PC-9 (cell line): Measurements from ENCODE around the gene B3GALT4. TPM values are rescaled to one million over a fixed set of nuclear protein-coding genes. Genes with fewer than 3 reads are reported as not detected.

ENCODE experiments used
- BruUV-seq: library from RNA; stranded (reverse); fragments of 400-500 nt; replicated peaks from 2 replicates; lab custom pipeline; 2021; lab: Mats Ljungman, UMichigan
- CTCF ChIA-PET: fragments of 300-600 bp; sonication (Branson Sonifier 250); formaldehyde crosslinking; loops from one replicate; lab custom pipeline; 2022; ENCODE audit warnings: antibody characterized with exemption; lab: Charles Lee
- POLR2A ChIA-PET: fragments of 300-600 bp; sonication (Branson Sonifier 250); formaldehyde crosslinking; loops from one replicate; lab custom pipeline; 2022; ENCODE audit warnings: antibody characterized with exemption; ENCODE audit not compliant: unreplicated experiment; lab: Charles Lee
- DNase-seq, 2 experiments: peaks; one replicate each; pipeline versions ENCODE4 v3.0.0 to v3.0.0-alpha.2; 2015 to 2022; ENCODE audit warnings: mixed read lengths in 1 of 2
- H2AFZ ChIP-seq: fragments of 200-600 bp; sonication (generic); 2 replicates; pipeline ENCODE4 v1.8.1; 2017; ENCODE audit warnings: antibody characterized with exemption
- H3F3A ChIP-seq: fragments of 200-600 bp; sonication (generic); 2 replicates; pipeline ENCODE4 v1.8.1; 2017; ENCODE audit warnings: antibody characterized with exemption, mild to moderate bottlenecking, low read depth; ENCODE audit not compliant: insufficient read depth
- H3K27ac ChIP-seq: fragments of 200-600 bp; sonication (generic); 2 replicates; pipeline ENCODE4 v1.6.1; 2016; ENCODE audit warnings: mixed run types
- H3K27me3 ChIP-seq: fragments of 200-600 bp; sonication (generic); 2 replicates; pipeline ENCODE4 v1.6.1; 2016; ENCODE audit warnings: low read depth, mixed run types; ENCODE audit not compliant: insufficient read depth
- H3K36me3 ChIP-seq: fragments of 200-600 bp; sonication (generic); 2 replicates; pipeline ENCODE4 v1.6.1; 2016; ENCODE audit warnings: low read depth, mixed run types
- H3K4me1 ChIP-seq: fragments of 200-600 bp; sonication (generic); replicated peaks from 2 replicates; pipeline ENCODE4 v1.6.1; 2016; ENCODE audit warnings: mixed run types; ENCODE audit not compliant: insufficient read depth
- H3K4me2 ChIP-seq: fragments of 200-600 bp; sonication (generic); 2 replicates; pipeline ENCODE4 v1.6.1; 2017; ENCODE audit warnings: mixed run types
- H3K4me3 ChIP-seq: fragments of 200-600 bp; sonication (generic); 2 replicates; pipeline ENCODE4 v1.6.1; 2016; ENCODE audit warnings: mixed run types
- H3K79me2 ChIP-seq: fragments of 200-600 bp; sonication (generic); 2 replicates; pipeline ENCODE4 v1.6.1; 2017; ENCODE audit warnings: low read depth, mixed run types
- H3K9me2 ChIP-seq: fragments of 200-600 bp; sonication (generic); 2 replicates; pipeline ENCODE4 v1.8.1; 2017; ENCODE audit warnings: mild to moderate bottlenecking; ENCODE audit not compliant: insufficient read depth
- H3K9me3 ChIP-seq: fragments of 200-600 bp; sonication (generic); 2 replicates; pipeline ENCODE4 v1.8.1; 2016; ENCODE audit warnings: low read depth; ENCODE audit not compliant: insufficient read depth
- H4K20me1 ChIP-seq: fragments of 200-600 bp; sonication (generic); 2 replicates; pipeline ENCODE4 v1.8.1; 2017; ENCODE audit not compliant: insufficient read depth
- EZH2 ChIP-seq: fragments of 200-600 bp; sonication (generic); IDR thresholded peaks from 2 replicates; pipeline ENCODE4 v1.8.0; 2017; ENCODE audit warnings: antibody characterized with exemption, low read depth
- intact Hi-C: fragments of 100-400 bp; cut with micrococcal nuclease; formaldehyde crosslinking; loops from one replicate; pipeline ENCODE4 v1.10.0; 2022; ENCODE audit not compliant: unreplicated experiment
- microRNA-seq: library from miRNA; unstranded; fragments of <30 nt; microRNA quantifications from one replicate; pipeline ENCODE4 v1.2.0, GENCODE V29; 2021; ENCODE audit warnings: borderline number of aligned reads, borderline replicate concordance
- total RNA-seq: library from RNA; stranded (reverse); gene quantifications from 2 replicates; pipeline ENCODE4 v1.2.3, GENCODE V29; 2021
- TF ChIP-seq, protein P1 (sequence below): fragments of 200-600 bp; sonication (generic); conservative IDR thresholded peaks from 2 replicates; pipeline ENCODE4 v1.6.1; 2017; ENCODE audit warnings: mixed run types, antibody characterized with exemption, mild to moderate bottlenecking, moderate library complexity

Gene B3GALT4
- total RNA-seq, 1 experiment from 2014 or later: 10.3 TPM

DNA sequence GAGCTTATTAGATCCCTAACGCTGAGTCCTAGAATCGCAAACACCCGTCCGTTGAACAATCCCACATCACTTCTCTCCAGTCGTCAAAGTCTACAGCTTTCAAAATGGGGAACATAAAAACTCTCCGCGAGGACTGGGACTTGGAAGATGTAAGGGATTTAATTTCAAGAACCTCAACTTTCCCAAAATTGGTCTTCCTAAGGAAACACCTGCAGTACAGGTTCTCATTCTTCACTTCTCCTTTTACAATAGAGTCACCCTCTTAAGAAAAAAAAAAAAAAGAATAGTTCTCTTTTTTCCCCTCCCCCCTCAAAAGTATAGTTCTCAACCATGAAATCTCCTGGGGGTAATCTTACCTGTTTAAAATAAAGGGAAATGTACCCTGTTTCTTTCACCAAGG, 47.2 kb downstream of the B3GALT4 start:
- peaks cover 30% of the 10 kb centered on the region for H3F3A ChIP-seq
- H3K9me2 ChIP-seq: no peaks in the 10 kb centered on the region
- H3K4me1 ChIP-seq: peaks cover 37% of the 10 kb centered on the region
- peak overlapping the region; percentile 92 for H3K4me2 ChIP-seq
- no peaks in the 10 kb centered on the region for H3K9me3 ChIP-seq
- no peaks in the 10 kb centered on the region for H3K27me3 ChIP-seq
- peak overlapping the region; percentile 63 for H3K4me3 ChIP-seq
- ChIA-PET CTCF (interaction anchor here (0.7 kb wide), 1 partner anchor 35 kb away, joined by 3 read pairs; no protein-coding TSS in a partner anchor), POLR2A (interaction anchor here (0.6 kb wide), 1 partner anchor 34 kb away, joined by 3 read pairs; no protein-coding TSS in a partner anchor)
- BruUV-seq: no TSS peak
- H3K27ac ChIP-seq: no peak overlapping the region
- peaks cover 36% of the 10 kb centered on the region for H3K79me2 ChIP-seq
- intact Hi-C loops: no loop called here
- no peak for TF ChIP-seq EZH2
- TF ChIP-seq, protein P1, sequence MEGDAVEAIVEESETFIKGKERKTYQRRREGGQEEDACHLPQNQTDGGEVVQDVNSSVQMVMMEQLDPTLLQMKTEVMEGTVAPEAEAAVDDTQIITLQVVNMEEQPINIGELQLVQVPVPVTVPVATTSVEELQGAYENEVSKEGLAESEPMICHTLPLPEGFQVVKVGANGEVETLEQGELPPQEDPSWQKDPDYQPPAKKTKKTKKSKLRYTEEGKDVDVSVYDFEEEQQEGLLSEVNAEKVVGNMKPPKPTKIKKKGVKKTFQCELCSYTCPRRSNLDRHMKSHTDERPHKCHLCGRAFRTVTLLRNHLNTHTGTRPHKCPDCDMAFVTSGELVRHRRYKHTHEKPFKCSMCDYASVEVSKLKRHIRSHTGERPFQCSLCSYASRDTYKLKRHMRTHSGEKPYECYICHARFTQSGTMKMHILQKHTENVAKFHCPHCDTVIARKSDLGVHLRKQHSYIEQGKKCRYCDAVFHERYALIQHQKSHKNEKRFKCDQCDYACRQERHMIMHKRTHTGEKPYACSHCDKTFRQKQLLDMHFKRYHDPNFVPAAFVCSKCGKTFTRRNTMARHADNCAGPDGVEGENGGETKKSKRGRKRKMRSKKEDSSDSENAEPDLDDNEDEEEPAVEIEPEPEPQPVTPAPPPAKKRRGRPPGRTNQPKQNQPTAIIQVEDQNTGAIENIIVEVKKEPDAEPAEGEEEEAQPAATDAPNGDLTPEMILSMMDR: no peak
- H3K36me3 ChIP-seq: peaks cover 20% of the 10 kb centered on the region; the same call in 1 of the 2 replicates
- H4K20me1 ChIP-seq: no peaks in the 10 kb centered on the region
- DNase-seq: no peak
- H2AFZ ChIP-seq: peak overlapping the region; percentile 77

Small RNAs within 50 kb of the gene (microRNA-seq; reads per million reads assigned to microRNA genes)
- gene MIR6834 (not detected), gene MIR6873 (not detected)

Other genes with a start within 250 kb of the B3GALT4 start
- gene HLA-DPA1, start 203.5 kb upstream of the B3GALT4 start, total RNA-seq: not detected in 2 replicates
- not detected in 2 replicates for gene HLA-DPB1, start 201.1 kb upstream of the B3GALT4 start, total RNA-seq
- 2.2 and 3.4 TPM in 2 replicates for gene COL11A2, start 84.7 kb upstream of the B3GALT4 start, total RNA-seq
- 49.8 and 51.5 TPM in 2 replicates for gene RXRB, start 76.5 kb upstream of the B3GALT4 start, total RNA-seq
- gene SLC39A7, start 76.3 kb upstream of the B3GALT4 start, total RNA-seq: 96.4 and 110 TPM in 2 replicates
- gene HSD17B8, start 72.5 kb upstream of the B3GALT4 start, total RNA-seq: 16.4 and 25.4 TPM in 2 replicates
- gene RING1, start 68.6 kb upstream of the B3GALT4 start, total RNA-seq: 18.9 and 19.2 TPM in 2 replicates
- 46.2 and 48.3 TPM in 2 replicates for gene VPS52, start 5.2 kb upstream of the B3GALT4 start, total RNA-seq
- gene RPS18, start 5.0 kb upstream of the B3GALT4 start, total RNA-seq: 2,057 and 2,442 TPM in 2 replicates
- 52.4 and 59.6 TPM in 2 replicates for gene WDR46, start 12.1 kb downstream of the B3GALT4 start, total RNA-seq
- gene PFDN6, start 12.5 kb downstream of the B3GALT4 start, total RNA-seq: 51.5 and 57.2 TPM in 2 replicates
- 99.3 and 102 TPM in 2 replicates for gene RGL2, start 21.8 kb downstream of the B3GALT4 start, total RNA-seq
- gene TAPBP, start 37.0 kb downstream of the B3GALT4 start, total RNA-seq: 156 and 194 TPM in 2 replicates
- gene ZBTB22, start 40.6 kb downstream of the B3GALT4 start, total RNA-seq: 16.5 and 20.8 TPM in 2 replicates
- gene DAXX, start 45.8 kb downstream of the B3GALT4 start, total RNA-seq: 60.1 and 61.6 TPM in 2 replicates
- 82.9 and 91.4 TPM in 2 replicates for gene KIFC1, start 114.7 kb downstream of the B3GALT4 start, total RNA-seq
- 47.6 and 52.0 TPM in 2 replicates for gene PHF1, start 133.9 kb downstream of the B3GALT4 start, total RNA-seq
- 213 and 220 TPM in 2 replicates for gene CUTA, start 141.0 kb downstream of the B3GALT4 start, total RNA-seq
- gene SYNGAP1, start 142.9 kb downstream of the B3GALT4 start, total RNA-seq: 13.6 and 17.7 TPM in 2 replicates
- 7.9 and 8.4 TPM in 2 replicates for gene ZBTB9, start 177.5 kb downstream of the B3GALT4 start, total RNA-seq